Fibroblast of peridontal ligament (primary cell): ENCODE measurements around the gene LIPH.
"Not testable (repeated sequence)": the region's sequence is repeated elsewhere in the genome, so short reads cannot be mapped to it uniquely, and the experiment has no call there.

Source experiments
- DNase-seq: peaks from one replicate; pipeline ENCODE4 v3.0.0-alpha.2; 2010; ENCODE audit errors: extremely low read depth

LIPH gene

DNA sequence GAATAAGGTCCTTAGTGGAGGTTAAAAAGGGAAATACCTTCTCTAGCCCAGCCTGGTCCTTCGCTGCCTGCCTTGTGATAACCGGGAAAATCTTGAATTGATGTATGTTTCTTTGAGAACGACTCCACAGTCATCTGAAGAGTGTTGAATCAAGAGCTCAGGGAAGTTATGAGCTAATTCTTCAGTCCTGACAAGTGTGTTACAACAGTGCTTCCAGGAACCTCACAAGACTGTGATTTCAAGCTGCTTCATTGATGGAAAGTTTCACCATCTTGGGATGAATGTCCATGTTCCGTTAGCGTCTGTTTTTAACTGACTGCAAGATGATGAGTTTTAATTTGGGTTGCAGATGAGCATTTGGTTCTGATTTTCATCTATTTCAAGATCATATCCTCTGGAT is 66.0 kb downstream of the LIPH start:
- DNase-seq = no peak

DNA sequence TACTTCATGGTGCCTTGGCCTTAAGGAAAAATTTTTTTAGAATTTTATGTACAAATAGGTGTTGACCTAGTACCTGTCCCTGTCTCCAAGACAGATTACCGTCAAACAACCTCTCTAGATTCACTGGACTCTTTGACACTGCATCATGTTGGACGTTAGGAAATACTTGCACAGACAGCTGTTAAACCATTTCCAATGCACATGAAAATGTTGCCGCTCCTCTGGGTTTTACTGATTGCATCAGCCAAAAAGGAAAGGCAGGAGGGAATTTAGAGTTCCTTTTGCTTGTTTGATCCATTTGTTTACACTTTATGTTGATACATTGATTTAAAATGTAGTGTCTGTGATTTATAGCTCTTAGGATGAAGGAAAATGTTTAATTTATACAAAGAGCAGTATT is 68.1 kb downstream of the LIPH start:
- no peak for DNase-seq

DNA sequence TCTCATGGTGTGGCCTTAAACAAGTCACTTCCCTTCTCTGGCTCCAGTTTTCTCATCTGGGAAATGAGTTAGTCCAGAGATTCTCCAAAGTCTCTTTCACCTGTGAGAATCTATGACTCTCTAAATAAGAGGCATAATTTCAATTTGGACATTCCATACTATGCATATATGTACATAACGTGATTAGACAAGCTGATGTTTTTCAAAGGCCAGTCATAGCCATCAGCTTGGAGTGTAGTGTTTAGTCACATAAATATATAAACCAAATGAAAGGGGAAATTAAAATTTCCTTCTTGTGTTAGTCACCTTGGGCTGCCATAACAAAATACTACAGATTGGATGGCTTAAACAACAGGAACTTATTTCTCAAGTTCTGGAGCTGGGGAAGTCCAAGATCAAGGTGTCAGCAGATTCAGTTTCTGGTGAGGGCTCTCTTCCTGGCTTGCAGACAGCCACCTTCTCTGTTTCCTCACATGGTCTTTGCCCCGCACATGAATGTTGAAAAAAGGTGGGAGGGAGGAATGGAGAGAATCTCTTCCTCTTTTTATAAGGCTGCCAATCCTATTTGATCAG is 72.9 kb downstream of the LIPH start:
- no peak for DNase-seq

DNA sequence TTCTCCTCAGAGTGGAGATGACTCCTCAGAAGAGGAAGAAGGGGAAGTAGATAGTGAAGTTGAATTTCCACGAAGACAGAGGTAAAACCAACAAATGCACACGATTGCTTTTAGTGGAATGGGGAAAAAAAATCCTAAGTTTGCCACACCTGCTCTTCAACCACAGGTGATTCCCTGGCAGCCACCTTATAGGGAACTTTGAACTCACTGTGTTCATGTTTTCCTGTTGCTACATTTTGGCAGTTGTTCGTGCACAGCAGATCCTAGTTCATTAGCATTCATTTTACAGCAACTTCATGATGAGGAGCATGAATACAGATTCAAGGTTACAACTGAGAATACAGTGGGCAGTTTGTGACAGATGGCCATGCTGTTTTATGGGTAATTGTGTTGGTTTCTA is 75.1 kb downstream of the LIPH start:
- no peak for DNase-seq

DNA sequence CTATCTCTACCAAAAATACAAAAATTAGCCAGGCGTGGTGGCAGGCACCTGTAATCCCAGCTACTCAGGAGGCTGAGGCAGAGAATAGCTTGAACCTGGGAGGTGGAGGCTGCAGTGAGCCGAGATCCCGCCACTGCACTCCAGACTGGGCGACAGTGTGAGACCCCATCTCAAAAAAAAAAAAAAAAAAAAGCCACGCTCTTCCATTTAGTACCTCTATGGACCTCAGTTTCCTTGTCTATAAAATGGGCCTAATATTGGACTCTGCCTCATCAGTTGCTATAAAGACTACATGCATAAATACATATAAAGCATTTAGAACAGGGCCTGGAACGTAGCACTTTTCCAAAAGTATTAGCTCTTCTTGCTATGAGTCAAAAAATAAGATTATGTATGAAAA is 77.5 kb downstream of the LIPH start:
- not testable (repeated sequence) for DNase-seq

DNA sequence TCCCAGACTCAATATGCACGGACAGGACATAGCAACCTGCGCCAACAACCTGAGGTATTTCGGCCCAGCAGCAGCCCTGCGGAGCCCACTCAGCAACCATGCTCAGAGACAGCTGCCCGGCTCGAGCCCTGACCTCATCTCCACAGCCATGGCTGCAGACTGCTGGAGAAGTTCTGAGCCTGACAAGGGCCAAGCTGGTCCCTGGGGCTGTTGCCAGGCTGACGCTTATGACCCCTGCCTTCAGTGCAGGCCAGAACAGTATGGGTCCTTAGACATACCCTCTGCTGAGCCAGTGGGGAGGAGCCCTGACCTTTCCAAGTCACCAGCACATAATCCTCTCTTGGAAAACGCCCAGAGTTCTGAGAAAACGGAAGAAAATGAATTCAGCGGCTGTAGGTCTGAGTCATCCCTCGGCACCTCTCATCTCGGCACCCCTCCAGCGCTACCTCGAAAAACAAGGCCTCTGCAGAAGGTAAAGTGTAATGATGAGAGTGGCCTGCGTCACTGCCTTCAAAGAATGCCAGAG is 79.0 kb downstream of the LIPH start:
- DNase-seq = no peak

DNA sequence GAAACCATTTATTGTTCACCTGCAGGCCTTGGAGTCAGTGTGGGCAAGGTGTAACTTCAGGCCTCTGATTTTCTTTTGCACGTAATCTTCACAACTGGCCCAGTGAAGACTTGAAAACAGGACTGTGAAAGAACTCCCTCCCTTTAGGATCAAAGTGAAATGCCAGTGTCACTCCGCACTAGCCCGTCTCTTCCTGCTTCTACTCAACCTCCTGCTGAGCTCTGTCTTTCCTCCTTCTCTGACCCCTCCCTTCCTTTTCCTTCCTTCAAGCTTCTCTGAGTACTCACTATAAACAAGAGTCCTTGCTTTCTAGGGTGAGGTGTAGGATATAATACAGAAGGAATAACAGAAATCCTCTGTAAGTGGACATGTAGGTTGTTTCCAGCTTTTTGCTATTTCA is 82.1 kb downstream of the LIPH start:
- no peak for DNase-seq

DNA sequence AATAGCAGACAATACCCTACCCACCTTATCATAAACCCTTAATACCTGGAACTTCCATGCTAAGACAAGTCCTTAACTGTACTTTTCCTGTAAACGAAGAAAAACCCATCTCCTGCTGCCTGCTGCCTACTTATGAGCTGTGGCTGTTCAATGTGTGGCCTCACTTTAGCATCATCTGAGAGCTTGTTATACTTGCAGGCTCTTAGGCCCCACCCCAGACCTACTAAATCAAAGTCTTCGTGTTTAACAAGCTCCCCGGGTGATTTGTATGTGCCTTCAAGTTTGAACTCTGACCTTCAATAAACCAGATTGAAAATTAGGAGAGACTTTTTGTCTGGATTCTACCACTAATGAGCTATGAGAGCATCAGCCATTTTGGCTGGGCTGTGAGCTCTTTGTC is 82.8 kb downstream of the LIPH start:
- no peak for DNase-seq

DNA sequence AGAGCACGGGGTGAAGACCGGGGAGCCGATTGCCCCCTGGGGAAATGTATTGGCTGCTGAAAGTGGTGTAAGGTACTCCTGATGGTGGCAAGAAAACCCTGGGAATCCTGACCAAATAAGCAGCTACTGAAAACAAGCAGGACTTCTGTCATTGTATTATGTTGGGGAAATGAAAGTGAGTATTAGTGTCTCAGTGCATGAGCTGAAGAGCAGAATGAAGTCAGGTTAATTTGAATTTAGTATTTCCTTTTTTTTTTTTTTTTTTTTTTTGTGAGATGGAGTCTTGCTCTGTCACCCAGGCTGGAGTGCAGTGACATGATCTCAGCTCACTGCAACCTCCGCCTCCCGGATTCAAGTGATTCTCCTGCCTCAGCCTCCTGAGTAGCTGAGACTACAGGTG is 86.3 kb downstream of the LIPH start:
- DNase-seq = not testable (repeated sequence)

DNA sequence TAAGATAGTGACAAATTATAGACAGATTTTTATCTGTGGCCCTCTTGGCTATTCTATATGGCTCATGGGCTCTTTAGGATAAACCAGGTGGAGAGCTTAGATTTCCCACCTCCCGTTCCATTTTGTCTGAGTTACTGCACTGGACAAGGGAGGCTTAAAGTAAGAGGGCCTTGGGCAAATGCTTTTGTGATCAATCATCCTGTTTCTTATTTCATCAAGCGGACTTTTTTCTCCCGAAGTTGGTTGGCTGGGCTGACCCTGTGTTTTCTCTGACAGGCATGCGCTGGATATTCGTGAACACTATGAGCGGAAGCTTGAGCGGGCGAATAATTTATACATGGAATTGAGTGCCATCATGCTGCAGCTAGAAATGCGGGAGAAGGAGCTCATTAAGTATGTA is 86.9 kb downstream of the LIPH start:
- no peak for DNase-seq

DNA sequence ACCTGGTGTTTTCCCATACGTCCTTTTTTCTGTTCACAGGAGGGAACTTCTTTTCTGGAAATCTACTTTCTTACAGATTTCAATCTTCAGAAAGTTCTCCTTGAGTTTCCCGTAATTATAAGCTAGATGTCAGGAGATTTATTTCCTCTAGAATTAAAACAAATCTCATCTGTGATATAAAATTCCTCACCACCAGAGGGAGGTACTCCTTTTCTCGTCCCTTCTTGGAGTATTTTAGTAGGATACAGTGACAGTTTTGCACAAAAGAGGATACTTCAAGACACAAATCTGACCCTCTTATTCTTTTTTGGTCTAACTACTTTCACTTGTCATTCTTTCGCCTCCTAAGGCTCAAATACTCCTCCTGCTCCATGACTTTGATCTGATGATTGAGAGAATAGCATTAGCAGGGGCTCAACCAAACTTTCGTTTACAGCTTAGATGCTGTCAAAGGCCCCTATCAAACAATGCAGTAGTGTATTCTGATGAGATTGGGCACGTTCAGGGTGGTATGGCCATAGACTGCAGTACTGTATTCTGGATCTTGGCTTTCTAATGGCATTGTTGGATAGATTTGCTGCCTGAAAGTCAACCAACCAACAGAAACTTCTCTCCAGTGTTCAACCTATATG is 91.6 kb downstream of the LIPH start:
- peak; percentile 30 for DNase-seq

DNA sequence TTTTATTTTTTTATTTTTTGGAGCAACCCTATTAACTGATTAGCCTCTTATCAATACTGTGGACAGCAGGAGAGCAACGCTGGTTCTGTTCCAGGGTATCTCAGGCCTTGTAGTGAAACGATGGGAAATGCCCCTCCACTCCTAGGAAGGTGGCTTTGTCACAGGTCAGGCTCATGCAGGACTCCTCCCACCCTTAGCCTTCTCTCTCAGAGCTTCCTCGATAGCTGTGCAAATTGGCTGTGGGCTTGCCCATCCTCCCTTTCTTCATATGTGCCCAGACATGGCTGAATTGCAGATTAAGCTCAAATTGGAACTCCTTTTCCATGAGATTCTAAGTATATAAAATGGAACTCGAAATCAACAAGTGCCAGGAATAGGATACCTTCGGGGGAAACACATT is 92.1 kb downstream of the LIPH start:
- no peak for DNase-seq

DNA sequence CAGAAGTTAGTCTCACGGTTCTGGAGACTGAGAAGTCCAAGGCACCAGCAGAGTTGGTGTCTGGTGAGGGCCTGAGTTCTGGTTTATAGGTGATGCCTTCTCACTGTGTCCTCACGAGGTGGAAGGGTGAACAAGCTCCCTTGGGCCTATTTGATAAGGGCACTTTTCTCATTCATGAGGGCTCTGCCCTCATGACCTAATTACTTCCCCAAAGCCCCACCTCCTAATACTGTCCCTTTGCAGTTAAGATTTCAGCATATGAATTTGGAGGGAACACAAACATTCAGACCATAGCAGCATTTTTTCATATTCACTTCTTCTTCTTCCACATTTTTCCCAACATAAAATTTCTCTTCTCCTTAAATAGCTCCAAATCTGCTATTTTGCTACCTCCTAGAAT is 95.0 kb downstream of the LIPH start:
- no peak for DNase-seq
